Dermis microvascular lymphatic vessel endothelial cell (primary cell): ENCODE measurements around the gene EFNA5. TPM values are rescaled to one million over a fixed set of nuclear protein-coding genes. Genes with fewer than 3 reads are reported as not detected.
"Not testable (repeated sequence)": the region's sequence is repeated elsewhere in the genome, so short reads cannot be mapped to it uniquely, and the experiment has no call there.

ENCODE experiments used
- DNase-seq, 2 donors: peaks; one replicate each; pipeline versions ENCODE4 v3.0.0 to v3.0.0-alpha.2; 2010; ENCODE audit warnings: low read depth in 2 of 2
- total RNA-seq: library from RNA; depleted of rRNA; stranded (reverse); fragments of >200 nt; gene quantifications from 2 replicates; pipeline ENCODE4 v1.2.1, GENCODE V29; 2014

EFNA5 gene
- total RNA-seq, 1 donor from 2014 or later = 101 TPM

- peak in 1 of 2 donors; percentile 25 for DNase-seq
Observed at GRCh38 chr5:107499237-107499636, 171.5 kb downstream of the EFNA5 start.

GRCh38 chr5:107496466-107496865 is 174.3 kb downstream of the EFNA5 start:
- no peak for DNase-seq

- DNase-seq = not testable (repeated sequence)
Observed at GRCh38 chr5:107494129-107494528, 176.6 kb downstream of the EFNA5 start.

- peak; percentile 63 to 66 for DNase-seq
Observed at GRCh38 chr5:107487056-107487542, 183.6 kb downstream of the EFNA5 start.

GRCh38 chr5:107486489-107486888 is 184.2 kb downstream of the EFNA5 start:
- DNase-seq = no peak

GRCh38 chr5:107485184-107485583 is 185.6 kb downstream of the EFNA5 start:
- DNase-seq = no peak

GRCh38 chr5:107484281-107484680 is 186.5 kb downstream of the EFNA5 start:
- no peak for DNase-seq

GRCh38 chr5:107483231-107484024 is 187.3 kb downstream of the EFNA5 start:
- no peak for DNase-seq

- DNase-seq = peak in 1 of 2 donors; percentile 53
Observed at GRCh38 chr5:107478068-107478641, 192.6 kb downstream of the EFNA5 start.

GRCh38 chr5:107477492-107477891 is 193.2 kb downstream of the EFNA5 start:
- DNase-seq = no peak

- DNase-seq = peak; percentile 99 to 100
Observed at GRCh38 chr5:107476783-107477182, 194.0 kb downstream of the EFNA5 start.

GRCh38 chr5:107474716-107475489 is 195.8 kb downstream of the EFNA5 start:
- DNase-seq = peak in 1 of 2 donors; percentile 57

- DNase-seq = no peak
Observed at GRCh38 chr5:107474361-107474715, 196.4 kb downstream of the EFNA5 start.

- DNase-seq = no peak
Observed at GRCh38 chr5:107472620-107473064, 198.1 kb downstream of the EFNA5 start.

GRCh38 chr5:107470295-107470582 is 200.5 kb downstream of the EFNA5 start:
- peak in 1 of 2 donors; percentile 85 for DNase-seq

GRCh38 chr5:107469485-107470294 is 201.0 kb downstream of the EFNA5 start:
- peak; percentile 69 to 97 for DNase-seq

GRCh38 chr5:107469064-107469463 is 201.7 kb downstream of the EFNA5 start:
- DNase-seq = no peak

- DNase-seq = peak in 1 of 2 donors; percentile 59
Observed at GRCh38 chr5:107468276-107468675, 202.5 kb downstream of the EFNA5 start.

- DNase-seq = peak; percentile 97 to 98
Observed at GRCh38 chr5:107467137-107467932, 203.4 kb downstream of the EFNA5 start.

- peak in 1 of 2 donors; percentile 81 for DNase-seq
Observed at GRCh38 chr5:107466233-107466769, 204.4 kb downstream of the EFNA5 start.
